ENCODE measurements around the gene HSPH1. TPM values are rescaled to one million over a fixed set of nuclear protein-coding genes. Genes with fewer than 3 reads are reported as not detected.

The HSPH1 gene
- total RNA-seq, 4 donors from 2014 or later: 36.5 to 47.0 (median 42.2) TPM

GRCh38 chr13:31151837-31152236, 9.9 kb downstream of the HSPH1 start:
- H3K27ac ChIP-seq: no peak overlapping the region
- no peaks in the 10 kb centered on the region for H3K9me3 ChIP-seq
- H3K4me3 ChIP-seq: no peak overlapping the region
- WGBS, 2 donors (ENCODE audit: low coverage in 1 of 2): 90 to 94% methylated on average over 3 of the region's 3 CpGs
- TF ChIP-seq POLR2AphosphoS5 (IDR thresholded peaks at IDR 0.05): no peak
- no peak for TF ChIP-seq EP300 (IDR thresholded peaks at IDR 0.05)
- TF ChIP-seq CTCF (IDR thresholded peaks at IDR 0.05): no peak
- no peak for TF ChIP-seq POLR2A (IDR thresholded peaks at IDR 0.05)
- H3K4me1 ChIP-seq: no peaks in the 10 kb centered on the region
- no peaks in the 10 kb centered on the region for H3K27me3 ChIP-seq
- H3K36me3 ChIP-seq: peaks cover 28 to 95% of the 10 kb centered on the region in 2 donors
- ATAC-seq: no peak

GRCh38 chr13:31150315-31150985, 11.3 kb downstream of the HSPH1 start:
- H3K9me3 ChIP-seq: no peaks in the 10 kb centered on the region
- TF ChIP-seq POLR2A (IDR thresholded peaks at IDR 0.05) (no peak), EP300 (IDR thresholded peaks at IDR 0.05) (no peak), CTCF (IDR thresholded peaks at IDR 0.05) (no peak), POLR2AphosphoS5 (IDR thresholded peaks at IDR 0.05) (no peak)
- H3K27me3 ChIP-seq: no peaks in the 10 kb centered on the region
- H3K4me3 ChIP-seq: no peak overlapping the region
- H3K27ac ChIP-seq: no peak overlapping the region
- no peaks in the 10 kb centered on the region for H3K4me1 ChIP-seq
- peaks cover 33 to 98% of the 10 kb centered on the region in 2 donors for H3K36me3 ChIP-seq
- 98 to 100% methylated on average over 4 of the region's 4 CpGs for WGBS, 2 donors (ENCODE audit: low coverage in 1 of 2)
- ATAC-seq: no peak

- H3K27me3 ChIP-seq: no peaks in the 10 kb centered on the region
- peaks cover 33 to 99% of the 10 kb centered on the region in 2 donors for H3K36me3 ChIP-seq
- no peak for ATAC-seq
- no peaks in the 10 kb centered on the region for H3K9me3 ChIP-seq
- no peaks in the 10 kb centered on the region for H3K4me1 ChIP-seq
- H3K4me3 ChIP-seq: no peak overlapping the region
- no peak for TF ChIP-seq CTCF (IDR thresholded peaks at IDR 0.05)
- no peak for TF ChIP-seq POLR2A (IDR thresholded peaks at IDR 0.05)
- TF ChIP-seq POLR2AphosphoS5 (IDR thresholded peaks at IDR 0.05): no peak
- no peak for TF ChIP-seq EP300 (IDR thresholded peaks at IDR 0.05)
- 52 to 65% methylated on average over 2 of the region's 2 CpGs for WGBS, 2 donors (ENCODE audit: low coverage in 1 of 2)
- no peak overlapping the region for H3K27ac ChIP-seq
Observed at GRCh38 chr13:31149604-31150003, 12.1 kb downstream of the HSPH1 start.

GRCh38 chr13:31145417-31145816, 16.3 kb downstream of the HSPH1 start:
- Histone ChIP-seq H3K9me3 (no peaks in the 10 kb centered on the region), H3K27ac (no peak overlapping the region), H3K36me3 (peaks cover 15 to 98% of the 10 kb centered on the region in 2 donors), H3K4me1 (no peaks in the 10 kb centered on the region), H3K4me3 (no peak overlapping the region), H3K27me3 (no peaks in the 10 kb centered on the region)
- WGBS, 2 donors (ENCODE audit: low coverage in 1 of 2): 96 to 98% methylated on average over 4 of the region's 4 CpGs
- no peak for ATAC-seq
- TF ChIP-seq POLR2A (IDR thresholded peaks at IDR 0.05): no peak
- TF ChIP-seq CTCF (IDR thresholded peaks at IDR 0.05): no peak
- no peak for TF ChIP-seq POLR2AphosphoS5 (IDR thresholded peaks at IDR 0.05)
- no peak for TF ChIP-seq EP300 (IDR thresholded peaks at IDR 0.05)

- Histone ChIP-seq H3K27me3 (no peaks in the 10 kb centered on the region), H3K36me3 (peaks cover 7 to 91% of the 10 kb centered on the region in 2 donors), H3K4me1 (no peaks in the 10 kb centered on the region), H3K9me3 (no peaks in the 10 kb centered on the region), H3K4me3 (no peak overlapping the region), H3K27ac (no peak overlapping the region)
- no peak for TF ChIP-seq POLR2AphosphoS5 (IDR thresholded peaks at IDR 0.05)
- no peak for TF ChIP-seq POLR2A (IDR thresholded peaks at IDR 0.05)
- no peak for TF ChIP-seq EP300 (IDR thresholded peaks at IDR 0.05)
- no peak for TF ChIP-seq CTCF (IDR thresholded peaks at IDR 0.05)
- no peak for ATAC-seq
- 78 to 81% methylated on average over 3 of the region's 3 CpGs for WGBS, 2 donors (ENCODE audit: low coverage in 1 of 2)
Observed at GRCh38 chr13:31138515-31138914, 23.2 kb downstream of the HSPH1 start.

Measured in gastroesophageal sphincter (tissue), 4 donors.